HEK293 (cell line): ENCODE measurements around the gene ATG101.
A peak's percentile ranks its signal among the peaks of the same experiment; 100 is the strongest.

Source experiments
- GLI2 ChIP-seq: fragments of 450-650 bp; formaldehyde crosslinking; IDR thresholded peaks from 2 replicates; pipeline ENCODE4; 2017; ENCODE audit warnings: missing biosample characterization, missing genetic modification characterization, low read depth, borderline replicate concordance
- HOXC10 ChIP-seq: sonication (generic); formaldehyde crosslinking; IDR thresholded peaks from 2 replicates; pipeline ENCODE4 v1.8.1; 2023; ENCODE audit warnings: mild to moderate bottlenecking, missing genetic modification reagents
- OSR2 ChIP-seq: fragments of 450-650 bp; formaldehyde crosslinking; IDR thresholded peaks from 2 replicates; pipeline ENCODE4 v1.5.1; 2016; ENCODE audit warnings: missing biosample characterization, missing genetic modification characterization
- RBAK ChIP-seq: fragments of 450-650 bp; formaldehyde crosslinking; IDR thresholded peaks from 2 replicates; pipeline ENCODE4 v1.5.1; 2016; ENCODE audit warnings: missing biosample characterization, missing genetic modification characterization
- REPIN1 ChIP-seq: fragments of 450-650 bp; formaldehyde crosslinking; IDR thresholded peaks from 2 replicates; pipeline ENCODE4 v1.5.1; 2017; ENCODE audit warnings: missing biosample characterization, missing genetic modification characterization, low read depth
- TCF7L2 ChIP-seq: IDR thresholded peaks from 2 replicates; pipeline ENCODE4 v1.6.1; 2011; ENCODE audit warnings: low read depth, mild to moderate bottlenecking, inconsistent platforms, low read length, moderate library complexity, borderline replicate concordance
- TRIM28 ChIP-seq: IDR thresholded peaks from 2 replicates; pipeline ENCODE4 v1.6.1; 2011; ENCODE audit warnings: low read length, control low read depth, borderline replicate concordance
- YY1 ChIP-seq: fragments of 450-650 bp; formaldehyde crosslinking; IDR thresholded peaks from 2 replicates; pipeline ENCODE4 v1.5.1; 2018; ENCODE audit warnings: missing biosample characterization, missing genetic modification characterization
- ZBTB49 ChIP-seq: fragments of 450-650 bp; formaldehyde crosslinking; IDR thresholded peaks from 2 replicates; pipeline ENCODE4 v1.5.1; 2016; ENCODE audit warnings: missing biosample characterization, missing genetic modification characterization, low read depth
- ZNF132 ChIP-seq: fragments of 450-650 bp; formaldehyde crosslinking; IDR thresholded peaks from 2 replicates; pipeline ENCODE4 v1.5.1; 2017; ENCODE audit warnings: missing biosample characterization, missing genetic modification characterization, borderline replicate concordance
- ZNF175 ChIP-seq: fragments of 450-650 bp; formaldehyde crosslinking; IDR thresholded peaks from 2 replicates; pipeline ENCODE4 v1.5.1; 2016; ENCODE audit warnings: missing biosample characterization, missing genetic modification characterization
- ZNF24 ChIP-seq: fragments of 450-650 bp; formaldehyde crosslinking; IDR thresholded peaks from 2 replicates; pipeline ENCODE4 v1.5.1; 2016; ENCODE audit warnings: missing biosample characterization, missing genetic modification characterization
- ZNF266 ChIP-seq: fragments of 450-650 bp; formaldehyde crosslinking; IDR thresholded peaks from 2 replicates; pipeline ENCODE4 v1.5.1; 2016; ENCODE audit warnings: missing biosample characterization, missing genetic modification characterization, low read depth
- ZNF274 ChIP-seq, 2 experiments: fragments of 200-500 bp in 1 of 2; fragments of 450-650 bp in 1 of 2; sonication (Bioruptor generic) in 1 of 2; formaldehyde crosslinking in 1 of 2; IDR thresholded peaks; 2 replicates each; pipeline versions ENCODE4 v1.5.1 to v1.6.1; 2014 to 2016; ENCODE audit warnings: borderline replicate concordance in 1 of 2, inconsistent platforms in 1 of 2, low read length in 1 of 2, missing biosample characterization in 1 of 2, missing genetic modification characterization in 1 of 2
- ZNF449 ChIP-seq: fragments of 450-650 bp; formaldehyde crosslinking; IDR thresholded peaks from 2 replicates; pipeline ENCODE4 v1.5.1; 2017; ENCODE audit warnings: missing biosample characterization, mild to moderate bottlenecking, missing genetic modification characterization, moderate library complexity
- ZNF510 ChIP-seq: fragments of 450-650 bp; formaldehyde crosslinking; IDR thresholded peaks from 2 replicates; pipeline ENCODE4 v1.5.1; 2018; ENCODE audit warnings: mild to moderate bottlenecking, missing genetic modification characterization, missing biosample characterization; ENCODE audit not compliant: insufficient replicate concordance
- ZNF521 ChIP-seq: fragments of 450-650 bp; formaldehyde crosslinking; IDR thresholded peaks from 2 replicates; pipeline ENCODE4 v1.5.1; 2017; ENCODE audit warnings: missing biosample characterization, mild to moderate bottlenecking, missing genetic modification characterization
- ZNF560 ChIP-seq: fragments of 450-650 bp; formaldehyde crosslinking; IDR thresholded peaks from 2 replicates; pipeline ENCODE4 v1.5.1; 2017; ENCODE audit warnings: missing biosample characterization, missing genetic modification characterization, borderline replicate concordance
- ZNF629 ChIP-seq: fragments of 450-650 bp; formaldehyde crosslinking; IDR thresholded peaks from 2 replicates; pipeline ENCODE4 v1.5.1; 2017; ENCODE audit warnings: missing biosample characterization, missing genetic modification characterization
- ZNF747 ChIP-seq: fragments of 450-650 bp; formaldehyde crosslinking; IDR thresholded peaks from 2 replicates; pipeline ENCODE4 v1.5.1; 2016; ENCODE audit warnings: missing biosample characterization, missing genetic modification characterization
- ZNF76 ChIP-seq: fragments of 450-650 bp; formaldehyde crosslinking; IDR thresholded peaks from 2 replicates; pipeline ENCODE4; 2016; ENCODE audit warnings: low read depth, missing biosample characterization, missing genetic modification characterization, borderline replicate concordance
- TF ChIP-seq, protein P1 (sequence below): fragments of 450-650 bp; formaldehyde crosslinking; IDR thresholded peaks from 2 replicates; pipeline ENCODE4 v1.5.1; 2016; ENCODE audit warnings: missing biosample characterization, missing genetic modification characterization, borderline replicate concordance
- TF ChIP-seq, protein P2 (sequence below): fragments of 450-650 bp; formaldehyde crosslinking; IDR thresholded peaks from 2 replicates; pipeline ENCODE4 v1.5.1; 2017; ENCODE audit warnings: missing biosample characterization, missing genetic modification characterization
- TF ChIP-seq, protein P3 (sequence below): fragments of 450-650 bp; formaldehyde crosslinking; IDR thresholded peaks from 2 replicates; pipeline ENCODE4 v1.5.1; 2016; ENCODE audit warnings: missing biosample characterization, missing genetic modification characterization

The ATG101 gene

DNA sequence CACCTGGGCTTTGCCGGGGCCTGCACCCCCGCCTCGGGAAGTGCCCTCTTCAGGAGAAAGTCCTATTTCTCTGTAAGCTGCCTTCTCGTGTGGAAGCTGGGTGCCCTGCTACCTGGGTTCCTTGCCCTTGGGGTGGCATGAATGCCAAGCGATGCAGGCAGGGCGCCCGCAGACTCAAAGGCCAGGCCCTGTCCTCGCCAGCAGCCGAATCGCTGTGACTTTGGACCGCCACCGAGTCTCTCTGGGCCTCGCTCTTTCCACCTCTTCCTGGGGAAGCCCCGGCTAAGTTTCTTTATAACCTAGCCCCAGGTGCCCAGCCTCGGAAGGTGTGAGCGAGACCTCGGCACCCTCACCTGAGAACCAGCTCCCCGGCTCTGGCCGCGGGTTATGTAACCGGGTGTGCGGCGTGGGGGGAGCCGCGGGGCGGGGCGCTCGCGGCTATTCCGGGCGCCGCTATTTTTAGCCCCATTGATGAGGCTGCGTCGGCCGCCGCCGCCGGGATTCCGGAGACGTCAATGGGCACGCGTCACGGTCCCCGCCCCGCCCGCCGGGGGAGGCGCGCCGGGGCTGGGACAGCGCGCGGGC is 33.1 kb upstream of the ATG101 start (continued):
- TF ChIP-seq, protein P1, sequence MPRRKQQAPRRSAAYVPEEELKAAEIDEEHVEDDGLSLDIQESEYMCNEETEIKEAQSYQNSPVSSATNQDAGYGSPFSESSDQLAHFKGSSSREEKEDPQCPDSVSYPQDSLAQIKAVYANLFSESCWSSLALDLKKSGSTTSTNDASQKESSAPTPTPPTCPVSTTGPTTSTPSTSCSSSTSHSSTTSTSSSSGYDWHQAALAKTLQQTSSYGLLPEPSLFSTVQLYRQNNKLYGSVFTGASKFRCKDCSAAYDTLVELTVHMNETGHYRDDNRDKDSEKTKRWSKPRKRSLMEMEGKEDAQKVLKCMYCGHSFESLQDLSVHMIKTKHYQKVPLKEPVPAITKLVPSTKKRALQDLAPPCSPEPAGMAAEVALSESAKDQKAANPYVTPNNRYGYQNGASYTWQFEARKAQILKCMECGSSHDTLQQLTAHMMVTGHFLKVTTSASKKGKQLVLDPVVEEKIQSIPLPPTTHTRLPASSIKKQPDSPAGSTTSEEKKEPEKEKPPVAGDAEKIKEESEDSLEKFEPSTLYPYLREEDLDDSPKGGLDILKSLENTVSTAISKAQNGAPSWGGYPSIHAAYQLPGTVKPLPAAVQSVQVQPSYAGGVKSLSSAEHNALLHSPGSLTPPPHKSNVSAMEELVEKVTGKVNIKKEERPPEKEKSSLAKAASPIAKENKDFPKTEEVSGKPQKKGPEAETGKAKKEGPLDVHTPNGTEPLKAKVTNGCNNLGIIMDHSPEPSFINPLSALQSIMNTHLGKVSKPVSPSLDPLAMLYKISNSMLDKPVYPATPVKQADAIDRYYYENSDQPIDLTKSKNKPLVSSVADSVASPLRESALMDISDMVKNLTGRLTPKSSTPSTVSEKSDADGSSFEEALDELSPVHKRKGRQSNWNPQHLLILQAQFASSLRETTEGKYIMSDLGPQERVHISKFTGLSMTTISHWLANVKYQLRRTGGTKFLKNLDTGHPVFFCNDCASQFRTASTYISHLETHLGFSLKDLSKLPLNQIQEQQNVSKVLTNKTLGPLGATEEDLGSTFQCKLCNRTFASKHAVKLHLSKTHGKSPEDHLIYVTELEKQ (tag by site-specific recombination) = no peak
- TF ChIP-seq TCF7L2 (no peak), TRIM28 (no peak), REPIN1 (tag by site-specific recombination) (no peak), ZNF175 (no peak), ZNF274 (IDR thresholded peaks at IDR 0.05; ENCODE audit: low read length) (no peak), ZNF274 (tag by site-specific recombination; IDR thresholded peaks at IDR 0.05; ENCODE audit: borderline replicate concordance) (no peak), ZNF266 (tag by site-specific recombination) (no peak), ZNF449 (tag by site-specific recombination) (no peak), YY1 (no peak), ZNF521 (no peak), OSR2 (tag by site-specific recombination) (no peak), ZNF747 (tag by site-specific recombination) (no peak), RBAK (no peak), ZNF510 (no peak), GLI2 (tag by site-specific recombination) (no peak), ZNF629 (peak; percentile 85), HOXC10 (CRISPR knock-in tag) (no peak), ZNF132 (tag by site-specific recombination) (no peak), ZNF560 (tag by site-specific recombination) (no peak), ZNF24 (tag by site-specific recombination) (no peak), ZNF76 (tag by site-specific recombination) (no peak), ZBTB49 (tag by site-specific recombination) (no peak)
- TF ChIP-seq, protein P2, sequence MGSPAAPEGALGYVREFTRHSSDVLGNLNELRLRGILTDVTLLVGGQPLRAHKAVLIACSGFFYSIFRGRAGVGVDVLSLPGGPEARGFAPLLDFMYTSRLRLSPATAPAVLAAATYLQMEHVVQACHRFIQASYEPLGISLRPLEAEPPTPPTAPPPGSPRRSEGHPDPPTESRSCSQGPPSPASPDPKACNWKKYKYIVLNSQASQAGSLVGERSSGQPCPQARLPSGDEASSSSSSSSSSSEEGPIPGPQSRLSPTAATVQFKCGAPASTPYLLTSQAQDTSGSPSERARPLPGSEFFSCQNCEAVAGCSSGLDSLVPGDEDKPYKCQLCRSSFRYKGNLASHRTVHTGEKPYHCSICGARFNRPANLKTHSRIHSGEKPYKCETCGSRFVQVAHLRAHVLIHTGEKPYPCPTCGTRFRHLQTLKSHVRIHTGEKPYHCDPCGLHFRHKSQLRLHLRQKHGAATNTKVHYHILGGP (tag by site-specific recombination) = no peak
- TF ChIP-seq, protein P3, sequence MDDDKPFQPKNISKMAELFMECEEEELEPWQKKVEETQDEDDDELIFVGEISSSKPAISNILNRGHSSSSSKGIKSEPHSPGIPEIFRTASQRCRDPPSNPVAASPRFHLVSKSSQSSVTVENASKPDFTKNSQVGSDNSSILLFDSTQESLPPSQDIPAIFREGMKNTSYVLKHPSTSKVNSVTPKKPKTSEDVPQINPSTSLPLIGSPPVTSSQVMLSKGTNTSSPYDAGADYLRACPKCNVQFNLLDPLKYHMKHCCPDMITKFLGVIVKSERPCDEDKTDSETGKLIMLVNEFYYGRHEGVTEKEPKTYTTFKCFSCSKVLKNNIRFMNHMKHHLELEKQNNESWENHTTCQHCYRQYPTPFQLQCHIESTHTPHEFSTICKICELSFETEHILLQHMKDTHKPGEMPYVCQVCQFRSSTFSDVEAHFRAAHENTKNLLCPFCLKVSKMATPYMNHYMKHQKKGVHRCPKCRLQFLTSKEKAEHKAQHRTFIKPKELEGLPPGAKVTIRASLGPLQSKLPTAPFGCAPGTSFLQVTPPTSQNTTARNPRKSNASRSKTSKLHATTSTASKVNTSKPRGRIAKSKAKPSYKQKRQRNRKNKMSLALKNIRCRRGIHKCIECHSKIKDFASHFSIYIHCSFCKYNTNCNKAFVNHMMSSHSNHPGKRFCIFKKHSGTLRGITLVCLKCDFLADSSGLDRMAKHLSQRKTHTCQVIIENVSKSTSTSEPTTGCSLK (tag by site-specific recombination) = no peak
